B cell (primary cell): ENCODE data around the gene THSD4. TPM values are rescaled to one million over a fixed set of nuclear protein-coding genes. Genes with fewer than 3 reads are reported as not detected.

Source experiments
- ATAC-seq: fragments of 200-7000 bp; cut with Tn5 transposase; one replicate; pipeline ENCODE4 v1.10.0; 2021; ENCODE audit warnings: low read depth, mild to moderate bottlenecking, moderate number of reproducible peaks, moderate library complexity
- CTCF ChIA-PET: fragments of 350-600 bp; sonication (Branson Sonifier 250); formaldehyde crosslinking; loops from one replicate; lab custom pipeline; 2021; ENCODE audit warnings: antibody characterized with exemption, inconsistent platforms; lab: Charles Lee
- POLR2A ChIA-PET: fragments of 350-600 bp; sonication (Branson Sonifier 250); formaldehyde crosslinking; loops from one replicate; lab custom pipeline; 2021; ENCODE audit warnings: antibody characterized with exemption; lab: Charles Lee
- DNase-seq: peaks from one replicate; pipeline ENCODE4 v3.0.0; 2013
- H2AFZ ChIP-seq: 2 replicates; pipeline ENCODE4 v1.6.1; 2012; ENCODE audit warnings: mild to moderate bottlenecking, low read depth, low read length; ENCODE audit not compliant: insufficient read depth, poor library complexity, severe bottlenecking
- H3K27ac ChIP-seq, 2 donors: 1 replicate in 1 of 2; 2 replicates in 1 of 2; pipeline ENCODE4 v1.5.1; 2012 to 2013; ENCODE audit warnings: low read length in 2 of 2, mild to moderate bottlenecking in 2 of 2, moderate library complexity in 1 of 2
- H3K27me3 ChIP-seq, 4 experiments: fragments of 200-600 bp in 1 of 4; sonication (generic) in 1 of 4; replicated peaks in 1 of 4; 1 replicate in 2 of 4; 2 replicates in 2 of 4; pipeline versions ENCODE4 v1.6.1 to v1.7.0; 2013 to 2016; ENCODE audit warnings: low read length in 3 of 4, mild to moderate bottlenecking in 2 of 4, mixed read lengths in 1 of 4, moderate library complexity in 1 of 4; ENCODE audit not compliant: insufficient read depth in 4 of 4, control insufficient read depth in 3 of 4; ENCODE audit errors: control extremely low read depth in 1 of 4
- H3K36me3 ChIP-seq, 2 experiments: replicated peaks in 1 of 2; 1 replicate in 1 of 2; 2 replicates in 1 of 2; pipeline versions ENCODE4 v1.6.1 to v1.7.1; 2013; ENCODE audit warnings: low read length in 1 of 2; ENCODE audit not compliant: insufficient read depth in 2 of 2, control insufficient read depth in 1 of 2; ENCODE audit errors: control extremely low read depth in 1 of 2, extremely low read depth in 1 of 2
- H3K4me1 ChIP-seq, 2 donors: fragments of 200-600 bp in 1 of 2; sonication (generic) in 1 of 2; 1 replicate in 1 of 2; 2 replicates in 1 of 2; pipeline versions ENCODE4 v1.5.1 to v1.6.1; 2013 to 2017; ENCODE audit warnings: low read length in 2 of 2; ENCODE audit not compliant: control insufficient read depth in 2 of 2, insufficient read depth in 2 of 2
- H3K4me2 ChIP-seq: replicated peaks from 2 replicates; pipeline ENCODE3; 2012; ENCODE audit warnings: mild to moderate bottlenecking, low read depth, low read length; ENCODE audit not compliant: poor library complexity, severe bottlenecking
- H3K4me3 ChIP-seq, 5 experiments: fragments of 200-600 bp in 1 of 5; sonication (generic) in 1 of 5; 1 replicate in 3 of 5; 2 replicates in 2 of 5; pipeline versions ENCODE4 v1.5.1 to v1.7.0; 2011 to 2016; ENCODE audit warnings: low read length in 4 of 5, mild to moderate bottlenecking in 4 of 5, low read depth in 2 of 5, control low read depth in 1 of 5, moderate library complexity in 1 of 5; ENCODE audit not compliant: insufficient read depth in 1 of 5; ENCODE audit errors: control extremely low read depth in 1 of 5, extremely low read depth in 1 of 5
- H3K79me2 ChIP-seq: fragments of 200-600 bp; sonication (generic); one replicate; pipeline ENCODE4 v1.6.0; 2016; ENCODE audit warnings: low read length; ENCODE audit not compliant: control insufficient read depth, insufficient read depth
- H3K9ac ChIP-seq: fragments of 200-600 bp; sonication (generic); 2 replicates; pipeline ENCODE4 v1.6.1; 2017; ENCODE audit warnings: mild to moderate bottlenecking, low read length, moderate library complexity
- H3K9me3 ChIP-seq, 3 donors: one replicate each; pipeline versions ENCODE4 v1.6.1 to v1.7.1; 2013; ENCODE audit warnings: low read length in 2 of 3; ENCODE audit not compliant: control insufficient read depth in 2 of 3, insufficient read depth in 1 of 3; ENCODE audit errors: control extremely low read depth in 1 of 3
- H4K20me1 ChIP-seq: 2 replicates; pipeline ENCODE4 v1.6.0; 2012; ENCODE audit warnings: mild to moderate bottlenecking, low read length; ENCODE audit not compliant: insufficient read depth, control insufficient read depth, poor library complexity, severe bottlenecking
- H3K27ac Mint-ChIP-seq: one replicate; pipeline ENCODE4 v1.8.0; 2021; ENCODE audit warnings: mixed read lengths
- H3K27me3 Mint-ChIP-seq: one replicate; pipeline ENCODE4 v1.8.0; 2021; ENCODE audit warnings: mixed read lengths
- H3K4me1 Mint-ChIP-seq: one replicate; pipeline ENCODE4 v1.8.0; 2021; ENCODE audit warnings: mixed read lengths
- H3K4me3 Mint-ChIP-seq: one replicate; pipeline ENCODE4 v1.8.0; 2021; ENCODE audit warnings: mixed read lengths
- H3K9me3 Mint-ChIP-seq: one replicate; pipeline ENCODE4 v1.8.0; 2022; ENCODE audit warnings: mixed read lengths; ENCODE audit not compliant: insufficient read depth
- CTCF ChIP-seq: fragments of 200-600 bp; IDR thresholded peaks from one replicate; pipeline ENCODE4 v1.8.0; 2022; ENCODE audit warnings: antibody characterized with exemption, mild to moderate bottlenecking
- EZH2 ChIP-seq: IDR thresholded peaks from 2 replicates; pipeline ENCODE4 v1.6.1; 2012; ENCODE audit warnings: borderline replicate concordance, low read depth, mild to moderate bottlenecking, moderate library complexity, low read length; ENCODE audit not compliant: insufficient read depth, poor library complexity, severe bottlenecking
- WGBS: methylation state at CpG from one replicate; pipeline ENCODE4 v1.1.5; 2013; ENCODE audit warnings: missing lambda C conversion rate; ENCODE audit not compliant: insufficient coverage; 5-methylcytosine and 5-hydroxymethylcytosine counted together
- intact Hi-C: fragments of 100-400 bp; cut with micrococcal nuclease; formaldehyde crosslinking; loops from one replicate; pipeline ENCODE4 v1.10.0; 2022
- polyA plus RNA-seq: library from polyadenylated mRNA; depleted of rRNA; stranded (reverse); fragments of >200 nt; gene quantifications from 2 replicates; pipeline ENCODE4 v1.2.3, GENCODE V29; 2012
- total RNA-seq, 2 donors: library from RNA; stranded (reverse); fragments of 120-200 nt in 1 of 2; gene quantifications; 1 replicate in 1 of 2; 2 replicates in 1 of 2; pipeline versions ENCODE4 v1.2.3 to v1.2.4, GENCODE V29; 2013 to 2022

THSD4 gene
- total and polyA plus RNA-seq, 2 donors (not counting 1 experiment from before 2014, with no cell fraction given), result not detected

GRCh38 chr15:71103102-71103676, 12.1 kb upstream of the THSD4 start:
- Histone ChIP-seq H3K27ac (no peak overlapping the region), H3K4me3 (no peak overlapping the region), H4K20me1 (no peaks in the 10 kb centered on the region), H3K4me1 (no peaks in the 10 kb centered on the region), H3K27me3 (no peaks in the 10 kb centered on the region), H3K4me2 (no peak overlapping the region), H3K79me2 (no peaks in the 10 kb centered on the region), H3K36me3 (no peaks in the 10 kb centered on the region), H3K9me3 (no peaks in the 10 kb centered on the region), H2AFZ (no peak overlapping the region), H3K9ac (no peak overlapping the region)
- TF ChIP-seq EZH2, result no peak
- TF ChIP-seq CTCF, result no peak
- no peaks in the 10 kb centered on the region for H3K9me3 Mint-ChIP-seq
- ATAC-seq (no peak), DNase-seq (no peak)
- peaks cover 15% of the 10 kb centered on the region for H3K27me3 Mint-ChIP-seq
- no peak overlapping the region for H3K27ac Mint-ChIP-seq
- WGBS, result 33% methylated on average over 1 of the region's 2 CpGs
- intact Hi-C loops, result no loop called here
- H3K4me1 Mint-ChIP-seq, result no peaks in the 10 kb centered on the region
- POLR2A ChIA-PET, result no interaction called here
- CTCF ChIA-PET, result no interaction called here
- no peak overlapping the region for H3K4me3 Mint-ChIP-seq

- Histone ChIP-seq H3K27ac (no peak overlapping the region), H3K4me3 (no peak overlapping the region), H3K4me2 (no peak overlapping the region), H2AFZ (no peak overlapping the region), H3K79me2 (no peaks in the 10 kb centered on the region), H3K36me3 (no peaks in the 10 kb centered on the region), H4K20me1 (no peaks in the 10 kb centered on the region), H3K9me3 (no peaks in the 10 kb centered on the region), H3K27me3 (no peaks in the 10 kb centered on the region), H3K4me1 (no peaks in the 10 kb centered on the region), H3K9ac (no peak overlapping the region)
- no peak for TF ChIP-seq EZH2
- no peak for TF ChIP-seq CTCF
- Mint-ChIP-seq H3K4me3 (no peak overlapping the region), H3K4me1 (no peaks in the 10 kb centered on the region), H3K27me3 (peaks cover 11% of the 10 kb centered on the region), H3K9me3 (no peaks in the 10 kb centered on the region), H3K27ac (no peak overlapping the region)
- intact Hi-C loops, result no loop called here
- 89% methylated on average over 5 of the region's 7 CpGs for WGBS
- CTCF ChIA-PET, result no interaction called here
- POLR2A ChIA-PET, result no interaction called here
- ATAC-seq, result no peak
- no peak for DNase-seq
Measured at GRCh38 chr15:71104636-71105035, 10.6 kb upstream of the THSD4 start.
